Smooth muscle cell (in vitro differentiated cells): ENCODE measurements around the gene RNF157. TPM values are rescaled to one million over a fixed set of nuclear protein-coding genes. Genes with fewer than 3 reads are reported as not detected.

ENCODE experiments used
- DNase-seq: peaks from one replicate; lab custom pipeline; 2025; ENCODE audit not compliant: unreplicated experiment; lab: John Stamatoyannopoulos, UW
- H2AFZ ChIP-seq: fragments of 200-600 bp; sonication (generic); 2 replicates; pipeline ENCODE4 v1.6.0; 2016; ENCODE audit warnings: antibody characterized with exemption, low read depth, mild to moderate bottlenecking
- H3F3A ChIP-seq: fragments of 200-600 bp; sonication (generic); 2 replicates; pipeline ENCODE4 v1.6.0; 2017; ENCODE audit warnings: antibody characterized with exemption, low read depth
- H3K27ac ChIP-seq: fragments of 200-600 bp; sonication (generic); 2 replicates; pipeline ENCODE4 v1.5.1; 2016; ENCODE audit warnings: low read depth, mild to moderate bottlenecking
- H3K27me3 ChIP-seq: fragments of 200-600 bp; sonication (generic); 2 replicates; pipeline ENCODE4 v1.6.1; 2016; ENCODE audit warnings: low read depth, mild to moderate bottlenecking
- H3K36me3 ChIP-seq: fragments of 200-600 bp; sonication (generic); 2 replicates; pipeline ENCODE4 v1.5.1; 2016; ENCODE audit warnings: low read depth
- H3K4me1 ChIP-seq: fragments of 200-600 bp; sonication (generic); 2 replicates; pipeline ENCODE4 v1.5.1; 2016; ENCODE audit warnings: low read depth
- H3K4me2 ChIP-seq: fragments of 200-600 bp; sonication (generic); 2 replicates; pipeline ENCODE4 v1.6.0; 2016; ENCODE audit warnings: mild to moderate bottlenecking
- H3K4me3 ChIP-seq: fragments of 200-600 bp; sonication (generic); 2 replicates; pipeline ENCODE4 v1.5.1; 2016; ENCODE audit warnings: mild to moderate bottlenecking
- H3K79me2 ChIP-seq: fragments of 200-600 bp; sonication (generic); 2 replicates; pipeline ENCODE4 v1.6.0; 2016; ENCODE audit warnings: low read depth, mild to moderate bottlenecking
- H3K9ac ChIP-seq: fragments of 200-600 bp; sonication (generic); 2 replicates; pipeline ENCODE4 v1.6.0; 2016; ENCODE audit warnings: low read depth
- H3K9me3 ChIP-seq: fragments of 200-600 bp; sonication (generic); replicated peaks from 2 replicates; pipeline ENCODE4 v1.5.1; 2016; ENCODE audit warnings: low read depth
- H4K20me1 ChIP-seq: fragments of 200-600 bp; sonication (generic); 2 replicates; pipeline ENCODE4 v1.6.0; 2016; ENCODE audit warnings: low read depth
- CTCF ChIP-seq: fragments of 200-600 bp; sonication (generic); IDR thresholded peaks from 2 replicates; pipeline ENCODE4 v1.5.1; 2017; ENCODE audit warnings: borderline replicate concordance, mild to moderate bottlenecking, antibody characterized with exemption; ENCODE audit not compliant: insufficient read depth, poor library complexity, severe bottlenecking
- WGBS: methylation state at CpG from one replicate; pipeline ENCODE4 v1.1.7; 2016; ENCODE audit warnings: low lambda C conversion rate; 5-methylcytosine and 5-hydroxymethylcytosine counted together
- polyA plus RNA-seq: library from polyadenylated mRNA; unstranded; fragments of >200 nt; fragmentation: Nextera tagmentation; extraction: Ambion mirVana; gene quantifications from 2 replicates; pipeline ENCODE4 v1.2.1, GENCODE V29; 2016
- total RNA-seq: library from RNA; depleted of rRNA; stranded (reverse); fragments of >200 nt; gene quantifications from 2 replicates; pipeline ENCODE4 v1.2.3, GENCODE V29; 2014

The RNF157 gene
- total and polyA plus RNA-seq, 2 experiments from 2014 or later, result 0.09 to 0.63 TPM

GRCh38 chr17:76150712-76151622 lies 89.3 kb downstream of the RNF157 start:
- Histone ChIP-seq H3K27me3 (no peaks in the 10 kb centered on the region), H3K36me3 (no peaks in the 10 kb centered on the region), H3F3A (no peaks in the 10 kb centered on the region), H3K27ac (no peak overlapping the region), H2AFZ (no peak overlapping the region), H4K20me1 (no peaks in the 10 kb centered on the region), H3K79me2 (no peaks in the 10 kb centered on the region), H3K4me1 (no peaks in the 10 kb centered on the region), H3K9me3 (no peaks in the 10 kb centered on the region), H3K9ac (no peak overlapping the region), H3K4me3 (no peak overlapping the region), H3K4me2 (no peak overlapping the region)
- no peak for TF ChIP-seq CTCF
- WGBS, result 90% methylated on average over 23 of the region's 23 CpGs
- DNase-seq, result no peak

- Histone ChIP-seq H4K20me1 (no peaks in the 10 kb centered on the region), H3K4me2 (no peak overlapping the region), H2AFZ (no peak overlapping the region), H3K4me3 (no peak overlapping the region), H3K27me3 (peaks cover 5% of the 10 kb centered on the region), H3K9me3 (no peaks in the 10 kb centered on the region), H3K4me1 (no peaks in the 10 kb centered on the region), H3K27ac (no peak overlapping the region), H3F3A (no peaks in the 10 kb centered on the region), H3K79me2 (no peaks in the 10 kb centered on the region), H3K9ac (no peak overlapping the region), H3K36me3 (no peaks in the 10 kb centered on the region)
- DNase-seq, result no peak
- WGBS, result 97% methylated on average over 10 of the region's 10 CpGs
- no peak for TF ChIP-seq CTCF
These were observed 91.1 kb downstream of the RNF157 start for GRCh38 chr17:76149214-76149613.

GRCh38 chr17:76148015-76148326 lies 92.3 kb downstream of the RNF157 start:
- H3K4me1 ChIP-seq, result no peaks in the 10 kb centered on the region

More at GRCh38 chr17:76148015-76148326, 92.3 kb downstream of the RNF157 start:
- no peaks in the 10 kb centered on the region for H3K9me3 ChIP-seq
- H4K20me1 ChIP-seq, result no peaks in the 10 kb centered on the region
- no peak overlapping the region for H3K27ac ChIP-seq
- DNase-seq, result no peak
- no peaks in the 10 kb centered on the region for H3K36me3 ChIP-seq
- peaks cover 16% of the 10 kb centered on the region for H3K27me3 ChIP-seq
- H2AFZ ChIP-seq, result no peak overlapping the region
- no peak for TF ChIP-seq CTCF
- H3K79me2 ChIP-seq, result no peaks in the 10 kb centered on the region
- WGBS, result 100% methylated on average over 1 of the region's 1 CpG
- no peak overlapping the region for H3K9ac ChIP-seq
- no peak overlapping the region for H3K4me2 ChIP-seq
- H3K4me3 ChIP-seq, result no peak overlapping the region
- H3F3A ChIP-seq, result no peaks in the 10 kb centered on the region
